Right lung (tissue), 5 donors: ENCODE data around the gene SLC1A3. TPM values are rescaled to one million over a fixed set of nuclear protein-coding genes. Genes with fewer than 3 reads are reported as not detected.

Experiments
- DNase-seq, 2 donors: peaks; one replicate each; pipeline ENCODE4 v3.0.0-alpha.2; 2013
- polyA plus RNA-seq, 5 donors: library from polyadenylated mRNA; unstranded; fragments of 120-200 nt; gene quantifications; one replicate each; pipeline versions ENCODE4 v1.2.1 to v1.2.3, GENCODE V29; 2013; ENCODE audit warnings: inconsistent platforms in 1 of 5, low replicate concordance in 1 of 5; ENCODE audit not compliant: insufficient read length in 5 of 5, insufficient read depth in 1 of 5

The SLC1A3 gene
- polyA plus RNA-seq, 5 donors, result 15.5 to 23.2 (median 19.1) TPM

DNA sequence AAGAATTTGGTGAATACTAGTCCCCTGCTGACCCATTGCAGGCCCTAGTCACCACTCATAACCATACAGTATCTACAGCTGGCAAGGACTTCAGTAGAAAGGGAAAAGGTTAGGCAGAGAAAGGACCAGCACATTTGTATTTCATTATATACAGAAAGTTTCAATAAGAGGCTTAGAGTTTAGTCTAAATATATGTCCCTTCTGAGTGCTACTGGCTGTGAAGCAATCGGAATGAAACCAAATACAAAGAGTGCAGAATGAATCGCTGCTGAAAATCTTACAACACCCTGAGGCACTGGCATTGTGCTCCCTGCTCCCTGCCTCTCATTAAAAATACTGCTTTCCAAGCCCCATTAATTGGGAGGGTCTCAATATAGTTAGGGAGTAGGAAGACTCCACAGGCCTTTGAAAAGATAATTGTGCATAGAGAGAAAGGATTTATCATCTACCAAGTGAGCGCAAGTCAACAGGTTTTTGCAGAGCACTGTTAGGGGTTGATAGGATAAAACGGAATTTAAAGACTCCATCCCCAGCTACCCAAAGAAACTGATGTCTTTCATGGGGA is 110.8 kb downstream of the SLC1A3 start:
- DNase-seq, result no peak

DNA sequence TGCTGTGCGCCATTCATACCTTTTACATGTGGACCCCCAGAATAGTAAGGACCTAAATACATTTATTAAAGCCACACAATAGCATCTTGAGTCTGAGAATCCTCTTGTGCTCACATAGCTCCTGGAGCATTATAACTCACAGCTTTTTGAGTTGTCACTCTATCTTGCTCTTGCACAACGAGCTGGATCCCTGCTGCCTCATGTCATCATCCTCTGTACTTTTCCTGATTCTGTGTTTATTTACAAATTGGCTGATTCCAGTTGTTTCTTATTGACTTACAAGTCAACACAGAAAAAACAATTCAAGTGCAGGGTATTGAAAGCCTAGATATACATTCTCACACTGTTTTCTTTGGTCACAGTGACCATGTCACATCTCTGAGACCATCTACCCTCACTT is 112.9 kb downstream of the SLC1A3 start:
- DNase-seq, result no peak

DNA sequence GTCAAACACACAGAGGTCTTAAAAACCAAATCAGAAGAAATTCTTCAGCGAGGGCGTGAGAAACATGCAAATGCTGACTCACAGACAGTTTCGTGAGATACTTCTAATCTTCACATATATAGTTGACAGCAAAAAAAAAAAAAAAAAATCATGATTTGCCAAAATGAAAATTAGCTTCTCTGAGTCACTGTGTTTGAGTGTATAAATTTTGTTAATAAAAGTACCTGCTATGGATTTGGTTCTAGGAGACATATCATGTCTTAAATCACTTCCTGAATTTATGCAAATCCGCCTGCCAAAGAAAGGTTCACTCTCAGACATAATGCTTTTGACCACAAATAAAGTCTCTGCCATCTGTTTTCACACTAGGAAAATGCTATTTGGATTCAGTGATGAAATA is 114.3 kb downstream of the SLC1A3 start:
- no peak for DNase-seq

DNA sequence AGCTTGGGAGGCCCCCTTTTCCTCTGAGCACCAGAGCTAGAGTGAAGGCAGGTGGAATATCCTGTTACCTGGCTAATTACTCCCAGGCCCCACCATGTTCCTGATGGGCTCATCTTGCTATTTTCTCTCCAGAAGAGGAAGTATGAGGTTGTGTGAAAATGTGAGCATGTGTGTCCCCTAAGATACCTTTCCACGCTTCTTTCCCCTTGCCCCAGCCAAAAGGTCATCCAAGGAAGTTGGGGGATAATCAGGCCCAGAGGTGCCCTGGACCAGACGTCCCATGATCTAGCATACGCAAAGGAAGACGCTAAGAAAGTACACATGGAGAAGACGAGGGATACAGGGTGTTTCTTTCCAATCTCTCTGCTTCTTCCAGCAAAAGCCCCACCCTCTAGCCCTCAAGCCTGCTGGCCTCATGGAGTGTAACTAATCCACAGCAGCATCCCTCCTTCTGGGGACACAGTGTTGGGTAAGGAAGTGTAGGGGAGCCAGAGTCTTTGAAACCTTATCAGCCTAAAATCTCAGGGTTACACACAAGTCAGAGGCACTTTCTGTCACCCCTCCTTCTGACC is 115.3 kb downstream of the SLC1A3 start:
- no peak for DNase-seq

DNA sequence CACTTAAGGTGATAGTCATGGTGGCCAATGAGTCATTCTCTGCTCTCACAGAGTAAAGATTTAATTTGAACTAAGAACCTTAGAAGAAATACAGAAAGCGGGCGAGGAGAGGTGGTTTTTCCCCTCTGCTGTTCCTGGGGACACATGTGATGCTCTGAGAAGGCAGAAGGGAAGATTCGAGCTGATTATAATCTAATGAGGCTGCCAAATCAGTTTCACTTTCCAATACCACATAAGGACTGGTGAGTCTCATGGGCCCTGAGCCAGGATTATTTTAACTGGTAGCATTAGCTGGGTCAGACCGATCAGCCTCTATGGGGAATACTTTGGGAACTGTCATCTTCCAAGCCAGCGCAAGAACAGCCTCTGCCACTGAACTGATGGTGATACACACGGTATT is 116.5 kb downstream of the SLC1A3 start:
- DNase-seq, result no peak

- no peak for DNase-seq
These were observed 117.5 kb downstream of the SLC1A3 start for GRCh38 chr5:36723912-36724311.

- no peak for DNase-seq
These were observed 118.3 kb downstream of the SLC1A3 start for GRCh38 chr5:36724467-36725332.

DNA sequence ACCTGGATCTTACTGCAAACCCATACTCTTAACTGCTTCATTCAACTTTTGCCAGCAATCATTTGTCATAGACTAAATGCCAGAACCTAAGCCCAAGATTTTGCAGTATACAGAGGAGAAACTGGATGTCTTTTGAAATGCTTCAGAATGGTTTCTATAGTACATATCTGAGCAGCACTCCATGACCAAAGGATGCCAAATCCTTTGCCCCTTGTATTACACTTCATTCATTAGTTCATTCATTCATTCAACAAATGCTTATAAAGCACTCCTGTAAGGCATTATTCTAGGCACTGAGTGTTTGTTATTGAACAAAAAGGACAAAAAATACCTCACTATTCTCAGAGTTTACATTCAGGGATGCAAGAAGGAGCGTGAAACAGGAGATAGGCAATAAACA is 119.9 kb downstream of the SLC1A3 start:
- DNase-seq, result no peak

GRCh38 chr5:36726767-36727166 is 120.4 kb downstream of the SLC1A3 start:
- DNase-seq, result no peak

DNA sequence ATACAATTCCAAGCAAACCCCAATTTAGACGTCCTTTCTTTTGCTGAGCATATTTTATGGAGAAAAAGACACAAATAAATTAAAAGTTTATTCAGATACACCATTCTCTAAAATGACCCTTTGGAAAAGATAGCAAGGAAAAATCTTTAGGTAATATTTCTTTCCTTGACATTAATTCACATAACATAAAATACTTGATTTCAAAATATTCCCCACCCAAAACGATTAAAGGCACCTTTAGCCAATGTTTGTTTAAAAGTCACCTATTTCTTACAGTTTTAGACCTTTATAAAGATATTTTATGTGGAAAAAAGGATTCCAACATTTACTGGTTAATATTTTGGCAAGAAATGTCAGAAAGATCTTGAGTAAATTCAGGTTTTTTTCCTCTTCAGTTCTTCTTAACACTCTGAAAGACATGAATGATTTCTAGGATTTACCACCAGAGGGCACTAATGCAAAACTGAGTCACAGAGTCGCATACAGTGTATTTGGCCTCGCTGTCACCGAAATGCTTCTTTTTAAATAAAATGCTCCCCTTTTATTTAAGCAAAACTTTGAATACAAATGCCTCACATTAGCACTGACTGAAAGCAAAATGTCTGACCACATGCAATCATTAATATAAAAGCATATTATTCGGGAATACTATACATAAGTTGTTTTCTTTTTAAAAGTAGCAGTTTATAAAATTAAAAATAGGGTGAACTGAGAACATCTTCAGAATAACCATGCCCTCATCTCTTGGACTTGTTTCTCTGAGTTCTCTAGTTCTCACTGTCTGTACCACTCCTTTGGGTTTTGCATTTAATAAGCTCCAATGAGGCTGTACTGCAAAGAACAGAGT is 122.5 kb downstream of the SLC1A3 start:
- no peak for DNase-seq

DNA sequence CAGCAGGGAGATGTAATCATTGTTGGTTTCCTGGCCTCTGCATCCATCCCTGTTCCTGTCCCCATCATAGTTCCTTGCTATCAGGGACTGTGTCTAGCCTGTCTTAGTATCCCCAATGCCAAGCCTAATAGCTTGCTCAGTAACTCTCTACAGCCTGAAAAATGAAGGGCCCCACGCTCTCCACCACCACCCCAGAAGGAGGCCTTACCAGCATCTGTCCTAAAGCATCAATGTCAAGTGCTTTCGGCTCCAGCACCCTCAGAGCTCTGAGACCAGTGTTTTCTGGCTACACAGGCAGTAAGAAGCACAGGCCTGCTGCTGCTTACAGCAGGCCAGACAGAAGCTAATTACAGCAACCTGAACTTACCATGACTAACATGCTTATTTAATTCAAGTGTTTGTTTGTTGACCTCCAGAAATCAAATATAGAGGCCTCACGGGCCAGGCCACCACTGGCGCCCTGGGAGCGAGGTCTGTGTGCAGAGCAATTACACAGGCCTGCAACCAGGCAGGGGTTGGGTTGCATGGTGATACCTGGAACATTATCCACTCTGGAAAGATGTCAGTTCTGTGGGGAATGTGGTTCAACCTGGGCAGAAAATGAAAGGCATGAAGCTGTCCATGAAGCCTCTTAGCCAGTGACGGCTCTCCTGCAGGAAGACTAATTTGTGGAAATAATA is 124.3 kb downstream of the SLC1A3 start:
- no peak for DNase-seq

DNA sequence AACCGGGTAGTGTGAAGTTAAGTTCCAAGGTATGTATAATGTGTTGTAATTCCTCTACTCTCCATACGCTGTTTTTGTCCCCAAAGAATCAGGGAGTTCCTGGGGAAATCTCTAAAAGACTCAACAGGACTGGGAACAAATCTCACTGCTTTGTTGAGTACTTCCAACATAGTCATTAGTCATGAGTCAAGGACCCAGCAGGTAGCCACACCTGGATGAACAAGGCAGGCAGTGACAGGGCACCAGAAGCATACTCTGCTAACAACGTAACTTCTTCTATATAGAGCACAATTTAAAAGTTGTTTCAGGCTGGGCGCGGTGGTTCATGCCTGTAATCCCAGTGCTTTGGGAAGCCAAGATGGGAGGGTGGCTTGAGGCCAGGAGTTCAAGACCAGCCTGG is 126.8 kb downstream of the SLC1A3 start:
- no peak for DNase-seq

DNA sequence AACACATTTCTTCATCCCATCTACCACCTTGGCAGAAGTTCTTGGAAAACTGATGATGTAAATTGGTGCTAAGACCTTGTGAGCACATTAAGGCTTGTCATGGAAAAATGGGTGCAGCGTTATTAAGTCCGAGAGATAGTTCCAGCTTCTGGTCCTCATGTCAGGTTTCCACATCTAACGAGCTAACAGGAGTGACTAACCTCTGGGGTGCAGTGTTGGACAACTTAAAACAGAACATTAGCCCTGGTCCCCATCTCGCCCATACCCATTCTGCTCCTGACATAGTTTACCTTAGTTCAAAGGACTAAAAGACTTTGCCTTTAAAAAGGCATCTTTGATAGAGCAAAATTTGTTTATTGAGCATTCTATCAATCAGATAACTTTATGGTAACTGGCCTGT is 128.0 kb downstream of the SLC1A3 start:
- DNase-seq, result no peak

- DNase-seq, result no peak
These were observed 129.5 kb downstream of the SLC1A3 start for GRCh38 chr5:36735891-36736290.
